T-helper 1 cell (primary cell): ENCODE results near the gene DHRS3.

Source experiments
- DNase-seq, 5 donors: peaks; one replicate each; pipeline ENCODE4 v3.0.0-alpha.2; 2012 to 2020

Gene DHRS3

DNA sequence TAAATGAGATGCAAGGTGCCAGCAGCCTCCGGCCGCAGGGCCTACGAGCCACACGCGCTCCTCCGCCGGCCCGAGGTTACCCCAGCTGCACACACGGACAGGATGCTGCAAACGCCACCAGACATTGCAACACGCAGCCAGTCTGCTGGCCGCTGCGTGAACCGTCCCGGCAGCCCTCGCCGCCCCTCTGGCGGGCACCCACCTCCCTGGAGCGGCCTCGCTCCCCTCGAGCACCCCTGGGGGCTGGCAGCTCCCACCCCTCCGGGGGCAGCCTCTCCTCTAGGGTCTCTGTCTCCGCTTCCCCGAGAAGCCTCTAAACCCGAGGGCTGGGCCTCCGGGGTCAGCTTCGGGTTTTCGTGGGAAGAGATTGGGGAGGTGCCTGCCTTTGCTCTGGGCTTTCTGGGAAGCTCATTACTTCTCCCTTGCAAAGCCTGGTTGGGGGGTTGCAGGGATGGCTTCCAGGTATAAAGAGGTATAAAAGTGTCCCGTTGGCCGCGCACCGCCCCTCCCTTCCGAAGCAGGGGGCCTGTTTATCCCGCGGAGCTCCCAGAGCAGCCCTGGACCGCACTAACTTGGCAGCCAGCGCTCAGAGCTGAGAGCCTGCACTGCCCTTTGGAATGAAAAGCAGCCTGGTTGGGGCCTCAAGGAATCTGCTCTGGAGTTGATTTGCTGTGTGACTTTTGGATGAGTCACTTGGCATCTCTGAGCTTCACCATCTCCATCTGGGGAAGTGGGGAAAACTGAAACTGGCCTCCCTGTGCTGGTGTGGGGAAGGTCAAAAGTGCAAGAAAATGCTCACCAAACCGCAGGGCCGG is 21.8 kb downstream of the DHRS3 start:
- no peak for DNase-seq

DNA sequence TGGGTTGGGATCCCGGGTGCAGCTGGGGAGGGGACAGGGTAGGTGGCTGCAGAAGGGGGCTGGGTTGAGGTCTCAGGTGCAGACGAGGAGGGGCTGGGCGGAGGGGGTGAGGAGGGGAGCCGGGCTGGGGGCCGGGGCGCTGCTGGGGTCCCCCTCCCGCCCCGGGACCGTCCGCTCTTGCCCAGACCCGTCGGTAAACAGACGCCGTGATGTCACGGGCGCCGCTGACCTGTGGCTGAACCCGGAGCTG is 22.3 kb downstream of the DHRS3 start:
- no peak for DNase-seq

DNA sequence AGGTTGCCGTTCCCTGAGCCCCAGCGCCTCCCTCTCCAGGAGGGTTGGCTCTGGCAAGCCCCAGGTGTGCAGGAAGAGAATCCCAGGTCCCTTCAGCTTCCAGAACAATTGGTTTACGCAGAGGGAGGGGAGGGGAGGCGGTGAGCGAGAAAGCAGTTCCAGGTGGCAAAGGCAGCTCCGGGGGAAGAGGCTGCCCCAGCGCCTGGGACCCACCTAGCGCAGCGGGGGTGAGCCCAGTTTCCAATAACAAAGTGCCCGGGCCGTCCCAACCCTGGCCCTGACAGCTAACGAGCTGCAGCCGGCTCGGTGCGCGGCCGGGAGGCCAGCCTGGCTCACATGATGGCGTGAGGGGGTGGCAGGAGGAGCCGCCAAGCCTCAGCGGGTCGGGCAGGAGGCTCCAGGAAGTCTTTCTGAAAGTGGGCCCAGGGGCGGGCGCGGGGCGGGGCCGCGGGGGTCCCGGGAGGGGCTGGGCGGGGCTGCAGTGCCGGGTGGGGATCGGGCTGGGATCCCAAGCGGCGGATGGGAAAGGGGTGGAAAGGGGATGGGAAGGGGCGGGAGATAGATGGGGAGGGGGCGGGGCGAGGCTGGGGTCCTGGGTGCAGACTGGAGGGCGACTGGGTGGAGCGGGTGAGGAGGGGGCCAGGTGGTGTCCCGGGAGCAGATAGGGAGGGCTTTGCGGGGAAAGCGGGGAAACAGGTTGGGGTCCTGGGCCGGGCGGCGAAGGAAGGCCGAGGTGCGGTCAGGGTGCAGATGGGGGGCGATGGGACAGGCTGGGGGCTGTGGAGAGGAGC is 22.8 kb downstream of the DHRS3 start:
- no peak for DNase-seq

DNA sequence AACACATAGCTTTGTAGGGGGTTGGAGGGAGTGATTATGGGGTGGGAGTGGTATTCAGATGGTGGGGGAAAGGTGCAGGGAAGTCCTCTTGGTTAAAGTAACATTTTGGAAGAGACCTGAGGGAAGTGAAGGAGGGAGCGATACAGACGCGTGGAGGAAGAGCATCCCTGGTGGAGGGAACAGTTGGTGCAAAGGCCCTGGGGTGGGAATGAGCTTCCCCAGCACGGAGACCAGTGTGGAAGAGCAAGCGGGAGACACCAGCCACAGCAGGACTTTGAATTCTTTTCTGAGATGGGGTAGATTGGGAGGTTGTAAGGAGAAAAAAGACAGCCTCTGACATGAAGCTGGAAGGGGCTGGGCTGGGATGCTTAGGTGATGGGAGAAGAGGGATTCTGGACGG is 23.5 kb downstream of the DHRS3 start:
- DNase-seq, result no peak

DNA sequence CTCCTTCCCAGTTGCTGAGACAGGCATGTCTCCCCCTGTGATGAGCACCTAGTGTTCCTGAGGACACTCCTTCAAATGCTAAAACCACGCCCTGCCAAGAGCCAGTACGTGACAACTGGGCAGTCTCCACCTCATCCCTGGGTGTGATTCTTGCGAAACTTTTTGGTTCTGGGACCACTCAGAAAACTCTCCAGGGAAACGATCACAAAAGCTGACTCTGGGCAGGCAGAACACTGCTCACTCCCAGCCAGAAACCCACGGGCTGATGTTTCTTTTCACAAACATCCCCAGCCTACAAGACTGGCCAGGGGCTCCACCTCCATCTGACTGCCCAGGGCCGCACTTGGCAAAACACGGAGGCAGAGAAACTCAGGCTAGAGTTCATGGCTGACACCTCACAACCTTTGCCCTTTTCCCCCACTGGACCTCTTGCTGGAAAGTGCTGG is 24.4 kb downstream of the DHRS3 start:
- no peak for DNase-seq

DNA sequence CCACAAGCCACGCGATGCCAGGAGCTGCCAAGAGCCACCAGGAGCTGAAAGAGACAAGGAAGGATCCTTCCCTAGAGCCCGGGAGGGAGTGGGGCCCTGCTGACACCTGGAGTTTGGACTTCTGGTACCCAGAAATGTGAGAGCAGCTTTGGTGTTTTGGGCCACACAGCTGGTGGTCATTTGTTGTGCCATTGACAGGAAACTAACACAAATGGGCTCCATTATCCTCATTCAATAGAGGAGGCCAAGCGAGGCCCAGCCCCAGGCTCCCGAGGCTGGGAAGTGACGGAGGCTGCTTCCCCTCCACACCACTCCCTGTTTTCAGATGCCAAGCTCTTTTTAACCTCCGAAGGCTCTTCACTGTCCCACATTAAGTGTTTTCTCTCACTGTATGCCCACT is 25.5 kb downstream of the DHRS3 start:
- no peak for DNase-seq

DNA sequence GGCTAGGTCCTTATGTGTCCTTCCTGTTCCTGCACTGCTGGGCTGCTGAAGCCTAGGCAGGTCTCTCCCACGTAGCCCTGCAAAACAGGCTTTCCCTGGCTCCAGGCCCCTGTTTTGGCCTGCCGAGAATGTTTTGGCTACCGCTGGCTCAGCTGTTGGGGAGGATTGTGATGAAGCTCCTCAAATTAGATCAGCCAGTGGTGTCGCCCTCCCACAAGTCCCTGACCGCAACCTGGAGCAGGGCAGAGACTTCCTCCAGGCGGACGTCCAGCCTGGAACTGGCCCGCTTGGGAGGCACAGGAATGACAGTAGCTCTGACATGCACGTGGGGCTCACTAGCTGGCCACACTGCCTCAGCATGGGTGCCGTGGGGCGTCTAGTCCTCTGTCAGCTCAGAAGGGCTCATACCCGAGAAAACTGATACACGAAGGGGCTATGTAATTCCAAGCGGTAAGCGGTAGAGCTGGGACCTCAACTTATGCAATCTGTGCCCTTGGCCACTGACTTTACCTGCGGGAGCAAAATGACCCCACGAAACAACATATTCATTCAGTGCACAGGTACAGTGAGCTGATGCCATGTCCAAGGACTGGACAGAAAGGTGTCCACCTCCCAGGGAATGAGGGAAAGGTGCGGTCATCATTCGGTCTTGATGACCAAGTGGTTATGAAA is 26.6 kb downstream of the DHRS3 start:
- DNase-seq, result no peak

DNA sequence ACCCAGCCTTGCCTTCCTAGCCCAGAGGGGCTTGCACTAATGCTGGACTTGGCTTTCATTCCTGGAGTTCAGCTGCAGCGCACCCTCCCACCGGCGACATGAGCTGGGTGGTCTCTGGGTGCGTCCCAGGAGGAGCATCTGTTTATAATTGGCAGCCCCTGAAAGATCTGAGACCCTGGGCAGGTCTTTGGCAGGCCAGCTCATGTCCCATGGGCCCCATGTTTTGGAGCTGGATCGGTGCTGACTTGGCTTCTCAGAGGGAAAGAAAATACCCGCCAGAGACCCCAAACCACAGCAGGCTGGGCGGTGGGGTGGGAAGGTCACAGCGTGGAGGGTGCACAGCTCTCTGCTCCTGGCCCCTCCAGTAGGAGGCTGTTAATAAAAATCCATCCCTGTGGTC is 29.3 kb downstream of the DHRS3 start:
- DNase-seq, result no peak

DNA sequence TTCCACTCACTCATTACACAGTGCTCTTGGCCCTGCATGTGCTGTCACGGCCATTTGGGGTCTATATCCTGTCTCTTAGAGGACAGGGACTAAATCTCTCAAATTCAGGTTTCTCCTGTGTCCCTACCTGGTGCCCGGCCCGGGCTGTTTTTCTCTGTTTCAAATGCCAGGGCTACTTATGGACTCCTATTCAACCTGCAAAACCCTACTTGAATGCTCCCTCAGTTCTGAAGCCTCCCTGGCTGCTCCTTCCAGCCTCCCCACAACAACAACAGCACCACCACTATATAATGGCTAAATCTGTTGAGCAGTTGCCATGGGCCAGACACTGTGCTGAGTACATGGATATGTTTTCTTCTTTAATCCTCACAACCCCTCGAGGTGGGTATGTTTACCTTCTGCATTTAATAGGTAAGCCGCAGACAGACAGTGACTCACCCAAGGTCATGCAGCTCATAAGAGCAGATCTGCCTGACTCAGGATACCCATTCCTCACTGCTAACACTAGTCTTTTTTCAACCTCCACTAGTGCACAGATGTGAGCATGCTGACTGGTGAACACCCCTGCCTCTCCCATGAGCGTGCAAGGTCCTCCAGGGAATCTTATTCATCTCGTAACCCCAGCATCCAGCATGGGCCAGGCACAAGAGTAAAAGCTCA is 29.9 kb downstream of the DHRS3 start:
- DNase-seq, result no peak

DNA sequence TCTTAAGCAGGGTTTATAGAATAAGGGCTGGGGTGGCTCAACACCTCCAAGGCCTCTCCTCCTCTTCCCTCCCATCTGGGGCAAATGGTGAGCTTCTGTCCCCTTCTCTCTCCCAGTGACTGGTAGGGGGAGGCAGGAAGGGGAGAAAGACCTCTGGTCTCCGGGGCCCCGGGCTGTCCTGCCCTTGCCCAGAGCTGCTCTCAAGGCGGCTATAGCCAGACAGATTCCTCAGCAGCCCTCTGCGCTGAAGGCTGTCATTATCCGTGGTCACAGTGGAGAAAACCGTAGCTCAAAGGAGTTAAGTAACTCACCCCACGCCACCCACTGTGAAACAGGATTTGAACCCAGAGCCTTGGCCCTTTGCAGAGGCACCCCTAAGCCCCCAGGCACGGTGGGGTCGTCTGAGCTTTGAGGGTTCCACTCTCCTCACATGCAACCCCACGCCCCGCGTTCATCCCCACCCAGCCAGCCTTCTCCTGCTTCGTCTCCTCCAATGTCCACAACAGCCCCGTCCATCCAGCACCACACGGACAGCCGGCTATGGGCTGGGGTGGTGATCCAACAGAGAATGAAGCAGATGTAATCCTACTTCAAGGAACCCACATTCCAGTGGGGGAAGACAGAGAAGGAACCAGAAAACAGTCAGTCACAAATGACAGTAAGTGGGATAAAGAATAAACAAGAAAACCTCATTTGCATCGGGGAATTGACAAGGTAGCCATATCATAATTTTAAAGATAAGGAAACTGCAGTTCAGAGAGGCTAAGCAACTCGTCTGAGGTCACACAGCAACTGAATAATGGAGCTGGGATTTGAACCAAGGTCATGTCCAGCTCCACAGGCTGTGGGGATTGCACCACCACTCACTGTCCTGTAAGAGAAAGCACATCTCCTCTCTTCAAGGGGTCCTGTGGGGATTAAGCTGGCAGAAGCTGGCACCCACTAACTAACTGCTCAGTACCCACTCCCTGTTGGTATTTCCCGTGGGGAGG is 31.8 kb downstream of the DHRS3 start:
- no peak for DNase-seq

DNA sequence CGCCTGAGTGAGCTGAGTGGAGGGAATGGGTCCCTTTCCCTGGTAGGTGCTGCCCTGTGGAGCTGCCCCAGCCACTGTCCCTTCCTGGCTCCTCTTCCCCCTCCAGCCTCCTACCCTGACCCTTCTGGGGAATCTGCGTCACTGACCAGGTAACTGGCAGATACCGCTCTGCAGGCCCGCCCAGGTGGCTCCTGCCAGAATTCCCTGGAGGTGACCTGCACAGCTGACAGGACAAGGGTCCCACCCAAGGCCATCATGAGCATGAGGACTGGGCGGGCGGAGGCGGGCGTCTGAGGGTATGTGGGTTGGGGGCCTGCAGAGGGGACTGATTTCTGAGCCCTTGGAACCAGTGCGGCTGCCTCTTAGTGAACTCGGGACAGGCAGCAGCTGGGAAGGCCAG is 32.5 kb downstream of the DHRS3 start:
- no peak for DNase-seq

DNA sequence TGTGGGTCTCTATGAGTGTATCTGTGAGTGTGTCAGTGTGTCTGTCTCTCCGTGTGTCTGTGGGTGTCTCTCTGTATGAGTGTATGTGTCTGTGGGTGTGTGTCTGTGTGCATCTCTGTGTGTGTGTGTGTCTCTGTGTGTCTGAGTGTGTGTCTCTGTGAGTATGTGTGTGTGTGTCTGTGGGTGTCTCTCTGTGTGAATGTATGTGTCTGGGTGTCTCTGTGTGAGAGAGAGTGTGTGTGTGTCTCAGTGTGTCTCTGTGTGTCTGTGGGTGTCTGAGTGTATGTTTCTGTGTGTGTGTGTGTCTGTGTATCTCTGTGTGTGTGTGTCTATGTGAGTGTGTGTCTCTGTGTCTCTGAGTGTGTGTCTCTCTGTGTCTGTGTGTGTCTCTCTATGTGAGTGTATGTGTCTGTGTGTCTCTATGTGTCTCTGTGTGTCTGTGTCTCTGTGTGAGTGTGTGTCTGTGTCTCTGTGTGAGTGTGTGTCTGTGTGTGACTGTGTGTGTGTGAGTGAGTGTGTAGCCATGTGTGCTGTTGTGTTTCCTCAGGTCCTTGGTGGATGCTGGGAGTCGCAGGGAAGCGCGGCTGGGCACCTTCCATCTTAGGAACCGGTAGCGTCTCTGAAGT is 33.0 kb downstream of the DHRS3 start:
- DNase-seq, result no peak

DNA sequence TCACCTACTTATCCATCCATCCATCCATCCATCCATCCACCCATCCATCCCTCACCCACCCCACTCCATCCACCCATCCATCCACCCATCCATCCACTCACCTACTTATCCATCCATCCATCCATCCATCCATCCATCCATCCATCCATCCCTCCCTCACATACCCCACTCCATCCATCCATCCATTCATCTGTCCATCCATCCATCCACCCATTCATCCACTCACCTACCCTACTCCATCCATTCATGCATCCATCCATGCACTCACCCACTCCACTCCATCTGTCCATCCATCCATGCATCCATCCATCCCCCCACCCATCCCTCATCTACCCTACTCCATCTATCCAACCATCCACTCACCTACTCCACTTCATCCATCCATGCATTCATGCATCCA is 34.5 kb downstream of the DHRS3 start:
- DNase-seq, result no peak

DNA sequence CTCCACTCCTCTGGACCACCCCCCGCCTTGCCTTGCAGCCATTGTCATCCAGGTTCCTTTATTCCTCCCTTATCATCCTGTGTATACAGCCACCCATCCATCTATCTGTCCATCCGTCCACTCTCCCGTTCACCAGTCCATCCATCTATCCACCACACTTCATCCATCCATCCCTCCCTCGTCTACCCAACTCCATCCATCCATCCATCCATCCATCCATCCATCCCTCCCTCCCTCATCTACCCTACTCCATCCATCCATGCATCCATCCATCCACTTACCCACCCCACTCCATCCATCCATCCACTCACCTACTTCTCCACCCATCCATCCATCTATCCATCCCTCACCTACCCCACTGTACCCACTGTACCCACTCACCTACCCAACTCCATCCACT is 35.4 kb downstream of the DHRS3 start:
- DNase-seq, result no peak

DNA sequence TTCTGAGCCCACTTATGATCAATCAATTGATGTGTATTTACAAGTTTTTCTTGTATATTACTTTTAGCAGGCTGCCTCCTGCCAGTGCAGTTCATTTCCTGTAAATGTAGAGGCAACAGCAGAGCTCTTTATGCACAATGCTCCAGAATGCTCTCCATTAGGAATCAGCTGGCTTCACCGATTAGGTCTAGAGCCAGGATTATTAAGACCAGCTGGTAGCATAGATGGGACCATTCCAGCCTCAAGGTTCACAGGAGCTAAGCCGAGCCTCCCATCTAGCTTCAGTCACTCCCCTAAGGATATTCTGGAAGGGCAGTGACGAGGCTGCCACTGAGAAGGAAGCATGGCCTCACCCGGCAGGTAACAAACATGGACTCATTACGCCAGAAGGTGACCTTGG is 36.8 kb downstream of the DHRS3 start:
- no peak for DNase-seq

DNA sequence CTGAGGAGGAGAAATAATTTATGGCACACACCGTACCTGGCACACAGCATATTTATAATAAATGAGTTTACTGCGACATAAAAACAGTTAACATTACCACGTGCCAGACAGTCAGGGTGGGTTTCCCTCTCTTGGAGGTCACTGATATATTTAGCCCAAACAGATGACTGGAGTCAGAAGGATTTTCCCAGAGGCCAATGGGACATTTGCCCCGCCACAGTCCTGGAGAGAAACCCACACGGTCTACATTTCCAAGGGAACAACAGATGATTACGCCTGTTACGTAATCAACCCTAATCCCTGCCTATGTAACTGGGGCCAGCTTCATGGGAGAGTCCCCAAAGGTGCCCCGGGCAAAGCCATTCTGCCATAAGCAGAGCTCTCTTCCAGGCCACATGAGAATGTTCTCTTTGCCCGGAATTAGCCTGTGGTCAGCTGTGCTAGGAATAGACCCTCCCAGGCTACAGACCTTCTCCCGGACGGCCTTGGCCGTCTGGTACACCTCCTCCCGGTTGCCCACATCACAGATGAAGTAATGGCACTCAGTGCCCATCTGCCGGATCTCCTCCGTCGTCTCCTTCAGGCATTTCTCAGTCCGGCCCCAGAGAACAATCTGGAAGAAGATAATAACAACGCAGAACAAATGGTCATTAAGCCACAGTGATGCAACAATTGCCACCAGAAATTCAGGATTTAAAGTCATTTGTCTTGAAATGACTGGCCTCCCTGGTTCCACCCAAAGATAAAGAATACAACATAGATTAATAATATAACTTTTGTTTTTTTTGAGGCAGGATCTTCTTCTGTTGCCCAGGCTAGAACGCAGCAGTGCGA is 37.7 kb downstream of the DHRS3 start:
- no peak for DNase-seq

DNA sequence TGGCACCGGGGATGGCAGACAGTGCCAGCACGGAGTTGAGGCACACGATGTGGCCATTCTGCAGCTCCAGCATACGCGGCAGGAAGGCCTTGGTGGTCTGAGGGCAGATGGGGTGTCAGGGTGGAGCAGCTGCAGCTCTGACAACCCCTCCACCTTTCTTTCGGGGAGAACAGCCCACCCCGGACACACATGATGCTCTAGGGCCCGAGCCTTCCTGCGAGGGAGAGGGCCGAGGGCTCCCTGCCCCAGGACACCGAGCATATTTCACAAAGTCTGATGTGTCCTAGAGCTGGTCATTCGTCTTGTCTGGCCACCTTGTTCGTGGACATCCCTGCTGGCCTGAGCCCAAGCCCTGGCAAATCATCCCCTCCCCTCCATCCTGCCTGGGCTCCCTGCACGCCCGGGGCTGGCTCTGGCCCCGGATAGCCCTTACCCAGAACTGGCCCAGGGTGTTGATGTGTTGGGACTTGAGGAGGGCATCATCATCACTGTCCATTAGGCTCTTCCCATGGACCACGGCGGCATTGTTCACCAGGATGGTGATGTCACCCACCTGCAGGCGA is 39.1 kb downstream of the DHRS3 start:
- DNase-seq, result no peak

DNA sequence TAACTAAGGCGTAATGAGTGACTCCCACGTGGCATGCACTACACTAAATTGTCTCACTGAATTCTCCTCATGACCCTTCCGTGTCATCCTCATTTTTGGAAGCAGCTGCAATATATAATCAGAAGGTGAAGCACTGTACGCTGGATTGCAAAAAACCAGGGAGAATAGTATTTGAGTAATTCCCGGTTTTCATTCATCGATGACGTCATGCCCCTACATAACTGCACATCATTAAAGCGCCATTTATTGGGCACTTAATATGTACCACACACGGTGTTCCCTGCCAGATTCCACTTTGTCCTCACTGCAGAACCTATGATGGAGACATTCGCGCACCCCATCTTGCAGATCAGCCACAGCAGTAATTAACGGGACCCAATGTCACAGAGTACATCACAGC is 41.0 kb downstream of the DHRS3 start:
- no peak for DNase-seq

DNA sequence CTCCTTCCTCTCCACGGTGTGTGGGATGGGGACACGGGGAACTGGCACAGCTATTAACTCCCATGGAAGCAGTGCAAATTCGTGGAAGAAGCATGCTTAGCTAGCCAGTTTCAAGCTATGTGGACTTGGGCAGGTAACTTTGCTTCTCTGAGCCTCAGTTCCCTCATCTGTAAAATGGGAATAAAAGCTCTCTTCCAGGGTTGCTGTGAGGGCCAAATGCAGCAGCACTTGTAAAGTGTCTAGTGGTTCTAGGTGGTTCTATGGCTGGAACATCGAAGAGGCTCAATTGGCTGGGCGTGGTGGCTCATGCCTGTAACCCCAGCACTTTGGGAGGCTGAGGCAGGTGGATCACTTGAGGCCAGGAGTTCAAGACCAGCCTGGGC is 43.3 kb downstream of the DHRS3 start:
- DNase-seq, result no peak

DNA sequence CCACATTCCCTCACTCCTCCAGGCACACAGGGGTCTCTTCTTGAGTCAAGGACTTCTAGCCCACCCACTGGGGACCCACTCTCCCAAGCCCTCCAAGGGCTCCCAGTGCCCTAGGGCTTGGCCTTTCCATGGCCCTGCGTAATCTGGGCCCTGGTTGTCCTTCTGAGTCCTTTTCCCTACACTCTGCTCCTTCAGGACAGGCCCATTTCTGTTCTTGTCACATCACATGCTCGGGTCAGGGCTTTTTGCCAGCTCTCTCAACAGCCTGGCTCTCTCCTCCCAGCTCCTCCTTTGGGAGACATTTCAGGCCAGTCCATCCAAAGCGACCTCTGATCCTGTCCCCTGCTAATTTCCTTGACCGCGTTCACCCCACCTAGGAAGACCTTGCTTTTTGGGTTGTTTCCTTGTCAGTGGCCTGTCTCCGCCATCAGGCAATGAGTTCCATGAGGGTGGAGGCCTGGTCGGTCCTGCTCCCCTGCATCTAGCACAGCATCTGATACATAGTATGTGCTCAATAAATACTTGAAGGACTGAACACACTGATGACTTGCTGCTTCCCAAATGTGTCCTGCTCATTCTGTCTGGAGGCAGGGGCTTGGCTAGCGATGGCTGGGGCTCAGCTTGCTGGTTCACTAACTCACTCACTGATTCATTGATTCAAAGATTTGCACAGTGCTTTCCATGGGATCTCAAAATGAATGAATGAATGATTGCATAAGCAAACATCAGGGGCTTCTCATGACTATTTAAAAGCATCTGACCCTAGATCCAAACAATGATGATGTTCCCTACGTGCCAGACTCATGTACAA is 44.8 kb downstream of the DHRS3 start:
- DNase-seq, result no peak
